Stimulated activated CD8-positive, alpha-beta memory T cell treated with anti-CD3 and anti-CD28 coated beads, Interleukin-15, amount 100 ng/mL, for 1 hour (primary cell): ENCODE measurements around the gene TRA2A.
"Not testable (repeated sequence)": the region's sequence is repeated elsewhere in the genome, so short reads cannot be mapped to it uniquely, and the experiment has no call there.

Source experiments
- DNase-seq: peaks from one replicate; pipeline ENCODE4 v3.0.0-alpha.2; 2020; ENCODE audit warnings: low read depth

Gene TRA2A

DNA sequence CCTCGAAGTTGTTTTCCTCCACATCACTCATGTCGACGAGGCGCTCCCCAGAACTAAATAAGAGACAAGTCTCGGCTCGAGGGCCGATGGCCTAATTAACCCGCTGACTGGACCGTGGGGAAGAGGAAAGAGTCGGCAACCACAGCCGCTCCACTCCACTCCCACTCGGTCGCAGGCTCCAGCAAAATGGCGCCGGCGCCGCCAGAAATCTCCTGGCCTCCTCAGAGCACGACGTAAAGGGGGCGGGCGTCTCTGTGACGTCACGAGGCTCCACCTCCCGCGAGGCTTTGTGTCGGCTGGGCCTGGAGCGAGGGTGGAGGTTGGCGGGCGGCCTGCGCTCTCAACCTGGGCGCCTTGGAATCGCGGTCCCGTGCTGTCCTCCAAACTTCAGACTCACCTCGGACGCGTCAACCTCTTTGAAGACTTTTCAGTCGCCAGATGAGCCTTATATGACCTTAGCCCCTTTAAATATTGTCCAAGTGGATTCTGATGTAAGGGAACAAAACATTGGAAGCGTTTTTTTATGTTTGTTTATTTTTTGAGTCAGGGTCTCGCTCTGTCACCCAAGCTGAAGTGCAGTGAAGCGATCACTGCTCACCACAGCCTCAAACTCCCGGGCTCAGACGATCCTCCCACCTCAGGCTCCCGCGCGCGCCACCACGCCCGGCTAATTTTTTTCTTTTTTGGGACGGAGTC, at the start of gene TRA2A:
Gene TRA2A (minus strand): TSS at position 188 of the 696 bp plus-strand sequence. CDS start 157 bp downstream, at position 31.
- DNase-seq: peak; percentile 97

GRCh38 chr7:23570592-23571200, 38.9 kb upstream of the TRA2A start:
- peak; percentile 43 for DNase-seq

DNA sequence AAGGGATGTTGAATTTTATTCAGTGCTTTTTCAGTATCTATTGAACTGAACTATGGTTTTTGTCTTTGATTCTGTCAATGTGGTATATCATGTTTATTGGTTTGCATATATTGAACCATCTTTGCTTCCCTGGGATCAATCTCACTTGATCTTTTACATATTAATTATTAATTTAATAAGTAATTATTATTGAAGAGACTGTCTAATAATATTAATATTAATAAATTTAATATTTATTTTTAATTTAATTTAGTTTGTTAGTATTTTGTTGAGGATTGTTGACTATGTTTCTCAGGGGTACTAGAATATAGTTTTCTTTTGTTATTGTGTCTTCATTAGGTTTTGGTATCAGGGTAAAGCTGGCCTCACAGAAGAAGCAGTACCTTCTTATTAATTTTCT, 26.5 kb upstream of the TRA2A start:
- no peak for DNase-seq

- no peak for DNase-seq
Measured at GRCh38 chr7:23547662-23548061, 15.9 kb upstream of the TRA2A start.

DNA sequence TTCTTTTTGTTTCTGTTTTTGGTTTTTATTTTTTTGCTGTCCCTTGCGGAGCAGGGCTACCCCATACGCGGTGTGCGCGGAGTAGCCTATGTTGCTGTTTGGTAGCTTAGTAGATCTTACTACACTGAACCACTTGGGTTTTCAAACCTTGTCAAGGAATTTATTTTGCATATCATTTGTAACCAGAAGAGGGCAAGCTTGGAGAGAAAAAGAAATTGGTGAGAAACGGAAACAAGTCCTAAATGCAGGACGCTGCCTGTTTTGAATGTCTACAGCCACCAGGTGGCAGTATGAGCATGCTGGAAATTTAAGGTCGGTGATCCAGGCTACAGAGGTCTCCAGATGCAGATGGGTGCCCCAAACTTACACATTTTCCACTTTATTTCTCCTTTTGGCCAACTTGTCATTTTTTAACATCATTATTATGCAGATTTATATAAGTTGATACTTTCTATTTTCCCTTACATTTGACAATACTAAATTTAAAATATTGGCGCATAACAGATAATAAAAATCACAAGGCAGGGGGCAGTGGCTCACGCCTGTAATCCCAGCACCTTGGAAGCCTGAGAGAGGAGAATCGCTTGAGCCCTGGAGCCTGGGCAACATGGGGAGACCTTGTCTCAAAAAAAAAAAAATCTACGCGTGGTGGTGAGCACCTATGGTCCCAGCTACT, 15.3 kb upstream of the TRA2A start:
- peak; percentile 49 for DNase-seq

DNA sequence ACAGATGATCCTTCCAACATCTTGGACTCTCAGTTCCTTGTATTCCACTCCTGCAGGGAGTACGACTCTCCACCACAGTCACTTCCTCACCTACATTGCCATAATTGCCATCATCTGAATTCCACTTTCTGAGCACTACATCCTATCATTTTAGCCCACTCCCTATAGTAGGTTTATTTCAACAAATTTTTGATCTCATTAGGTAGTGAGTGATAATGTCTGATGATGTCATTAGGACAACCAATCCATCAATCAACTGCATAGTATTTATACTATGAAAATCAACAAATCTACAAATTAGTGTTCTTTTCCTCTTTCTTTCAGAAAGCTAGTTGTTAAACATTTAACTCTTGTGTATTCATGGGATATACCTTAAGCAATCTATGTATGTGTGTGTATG, 13.7 kb upstream of the TRA2A start:
- no peak for DNase-seq

DNA sequence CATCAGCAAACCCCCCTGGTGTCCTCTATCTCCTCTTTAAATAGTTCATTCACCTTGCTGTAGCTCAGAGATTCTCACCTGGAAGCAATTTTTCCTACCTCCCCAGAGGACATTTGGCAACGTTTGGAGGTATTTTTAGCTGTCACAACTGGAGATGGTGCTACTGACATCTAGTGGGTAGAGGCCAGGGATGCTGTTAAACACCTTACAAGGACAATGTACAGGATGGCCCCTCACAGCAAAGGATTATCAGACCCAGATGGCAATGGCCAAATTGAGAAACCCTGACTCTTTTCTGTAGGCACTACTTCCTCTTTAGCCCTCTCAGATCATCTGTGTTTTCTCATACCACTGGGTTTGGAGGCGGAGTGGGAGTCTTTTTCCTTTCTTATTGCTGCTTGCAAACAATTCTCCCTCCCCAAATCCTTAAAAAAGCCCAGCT, 13.2 kb upstream of the TRA2A start:
- no peak for DNase-seq

DNA sequence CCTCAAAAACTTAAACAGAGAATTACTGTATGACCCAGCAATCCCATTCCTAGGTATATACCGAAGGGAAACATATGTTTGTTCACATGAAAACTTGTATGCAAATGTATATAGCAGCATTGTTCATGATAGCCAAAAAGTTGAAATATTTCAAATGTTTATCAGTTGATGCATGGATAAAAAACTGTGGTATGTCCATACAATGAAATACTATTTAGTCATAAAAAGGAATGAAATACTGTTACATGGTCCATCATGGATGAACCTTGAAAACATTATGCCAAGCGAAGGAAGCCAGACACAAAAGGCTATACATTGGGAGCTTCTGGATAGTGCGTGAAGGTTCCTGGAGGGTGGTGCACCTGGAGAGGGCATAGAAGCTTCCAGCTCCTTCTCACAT, 11.0 kb upstream of the TRA2A start:
- DNase-seq: no peak

GRCh38 chr7:23539494-23539907, 7.7 kb upstream of the TRA2A start:
- DNase-seq: no peak

- no peak for DNase-seq
Measured at GRCh38 chr7:23538301-23538700, 6.5 kb upstream of the TRA2A start.

GRCh38 chr7:23533238-23533604, 1.4 kb upstream of the TRA2A start:
- DNase-seq: no peak

DNA sequence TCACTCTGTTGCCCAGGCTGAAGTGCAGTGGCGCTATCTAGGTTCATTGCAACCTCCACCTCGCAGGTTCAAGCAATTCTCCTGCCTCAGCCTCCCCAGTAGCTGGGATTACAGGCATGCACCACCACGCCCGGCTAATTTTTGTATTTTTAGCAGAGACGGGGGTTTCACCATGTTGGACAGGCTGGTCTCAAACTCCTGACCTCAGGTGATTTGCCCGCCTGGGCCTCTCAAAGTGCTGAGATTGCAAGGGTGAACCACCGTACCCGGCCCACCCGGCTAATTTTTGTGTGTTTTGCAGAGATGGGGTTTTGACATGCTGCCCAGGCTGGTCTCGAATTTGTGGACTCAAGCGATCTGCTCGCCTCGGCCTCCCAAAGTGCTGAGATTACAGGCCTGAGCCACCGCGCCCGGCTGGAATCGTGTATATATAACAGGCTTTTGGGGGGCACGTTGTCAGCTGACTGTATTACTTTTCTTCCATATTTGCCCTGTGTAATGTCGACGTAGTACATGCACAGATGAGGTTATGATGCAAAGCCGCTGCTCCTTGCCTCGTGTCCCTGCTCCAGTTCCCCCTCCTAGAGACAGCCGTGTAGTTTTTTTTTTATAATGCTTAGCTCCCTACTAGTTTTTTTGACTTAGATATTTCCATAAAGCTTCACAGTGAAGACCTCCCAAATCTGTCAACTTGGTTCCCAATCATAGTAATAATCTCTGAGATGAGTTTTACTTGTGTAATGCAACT, 883 bp upstream of the TRA2A start:
- no peak for DNase-seq

- DNase-seq: no peak
Measured at GRCh38 chr7:23531050-23531793, 559 bp downstream of the TRA2A start.

DNA sequence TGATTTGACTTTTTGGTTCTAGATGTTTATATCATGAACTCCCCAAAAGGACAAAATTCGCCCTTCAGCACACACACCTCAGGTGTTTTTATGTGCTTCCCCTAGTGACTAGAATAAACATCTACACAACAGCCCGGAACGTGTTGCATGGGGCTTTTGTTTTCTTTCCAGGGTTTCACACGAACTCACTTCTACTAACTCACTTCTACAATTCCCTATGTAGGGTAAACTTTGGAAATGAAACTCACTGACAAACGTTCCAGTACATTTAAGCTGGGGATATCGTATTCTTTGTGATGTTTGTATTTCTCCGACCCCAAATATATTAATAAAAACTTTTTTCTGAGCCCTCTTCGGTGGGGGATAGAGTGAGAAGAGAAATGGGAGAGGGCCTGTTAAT, 1.4 kb downstream of the TRA2A start:
- DNase-seq: no peak

DNA sequence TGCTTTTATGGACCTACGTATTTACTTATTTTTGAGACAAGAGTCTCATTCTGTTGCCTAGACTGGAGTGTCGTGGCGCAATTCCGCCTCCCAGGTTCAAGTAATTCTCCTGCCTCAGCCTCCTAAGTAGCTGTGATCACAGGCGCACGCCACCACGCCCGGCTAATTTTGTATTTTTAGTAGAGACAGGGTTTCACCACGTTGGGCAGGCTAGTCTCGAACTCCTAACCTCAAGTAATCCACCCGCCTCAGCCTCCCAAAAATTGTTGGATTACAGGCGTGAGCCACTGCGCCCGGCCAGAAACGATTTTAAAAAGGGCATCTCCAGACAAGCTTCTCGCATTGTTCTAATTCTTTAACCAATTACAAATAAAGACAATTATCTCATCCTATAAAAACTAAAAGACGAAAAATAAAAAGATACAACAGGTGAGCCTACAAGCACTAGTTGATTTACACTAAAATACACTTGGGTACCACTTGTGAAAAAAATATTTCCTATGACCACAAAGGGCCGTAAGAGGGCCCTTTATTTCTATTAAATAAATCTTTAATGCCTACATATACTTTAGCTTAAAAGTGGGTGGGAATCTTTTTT, 2.4 kb downstream of the TRA2A start:
- DNase-seq: no peak

- not testable (repeated sequence) for DNase-seq
Measured at GRCh38 chr7:23525611-23526010, 6.2 kb downstream of the TRA2A start.

DNA sequence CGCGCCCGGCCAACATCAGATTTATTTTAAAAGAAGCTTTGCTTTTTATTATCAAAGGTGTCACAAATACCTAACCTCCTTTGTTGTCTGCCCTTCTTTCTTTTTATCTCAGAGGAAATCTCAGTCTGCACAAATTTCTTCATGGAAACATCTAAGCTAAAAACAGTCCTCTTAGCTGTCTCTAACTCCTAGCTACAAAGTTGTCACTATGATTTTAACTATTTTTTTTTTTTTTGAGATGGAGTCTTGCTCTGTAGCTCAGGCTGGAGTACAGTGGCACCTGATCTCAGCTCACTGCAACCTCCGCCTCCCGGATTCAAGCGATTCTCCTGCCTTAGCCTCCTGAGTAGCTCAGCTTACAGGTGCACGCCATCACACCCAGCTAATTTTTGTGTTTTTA, 7.3 kb downstream of the TRA2A start:
- no peak for DNase-seq

DNA sequence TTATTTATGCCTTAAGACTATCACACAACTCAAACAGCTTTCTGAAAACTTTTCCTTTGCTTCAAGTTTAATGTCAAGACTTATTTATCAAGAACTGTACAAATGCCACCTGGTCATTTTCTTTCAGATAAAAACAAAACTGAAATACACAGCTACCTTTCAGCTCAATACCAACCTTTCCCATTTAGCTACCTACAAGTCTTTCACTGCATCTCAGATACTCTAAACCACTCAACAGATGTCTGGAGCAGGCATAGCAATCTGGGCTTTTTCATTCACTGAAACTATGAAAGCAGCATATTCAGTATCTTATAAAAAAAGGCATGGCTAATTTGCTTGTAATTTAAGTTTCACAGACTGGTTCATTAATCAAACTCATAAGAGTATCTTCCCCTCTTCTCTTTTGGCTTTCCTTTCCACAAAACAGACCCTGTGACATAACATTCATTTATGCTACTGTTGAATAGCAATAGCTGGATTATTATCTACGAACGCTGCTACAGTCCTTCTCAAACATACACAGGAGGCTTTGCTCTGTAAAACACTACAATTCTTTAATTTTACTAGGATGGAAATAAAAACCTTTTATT, 8.2 kb downstream of the TRA2A start:
- no peak for DNase-seq

DNA sequence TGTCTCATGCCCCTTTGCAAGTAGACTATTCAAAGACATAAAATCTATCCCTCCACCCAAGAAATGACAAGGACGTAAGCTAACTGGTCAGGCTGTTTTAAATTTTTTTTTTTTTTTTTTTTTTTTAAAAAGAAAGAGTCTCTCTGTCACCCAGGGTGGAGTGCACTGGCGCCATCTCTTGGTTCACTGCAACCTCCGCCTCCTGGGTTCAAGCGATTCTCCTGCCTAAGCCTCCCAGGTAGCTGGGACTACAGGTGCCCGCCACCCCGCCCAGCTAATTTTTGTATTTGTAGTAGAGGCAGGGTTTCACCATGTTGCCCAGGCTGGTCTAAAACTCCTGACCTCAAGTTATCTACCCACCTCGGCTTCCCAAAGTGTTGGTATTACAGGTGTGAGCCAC, 11.2 kb downstream of the TRA2A start:
- DNase-seq: no peak

DNA sequence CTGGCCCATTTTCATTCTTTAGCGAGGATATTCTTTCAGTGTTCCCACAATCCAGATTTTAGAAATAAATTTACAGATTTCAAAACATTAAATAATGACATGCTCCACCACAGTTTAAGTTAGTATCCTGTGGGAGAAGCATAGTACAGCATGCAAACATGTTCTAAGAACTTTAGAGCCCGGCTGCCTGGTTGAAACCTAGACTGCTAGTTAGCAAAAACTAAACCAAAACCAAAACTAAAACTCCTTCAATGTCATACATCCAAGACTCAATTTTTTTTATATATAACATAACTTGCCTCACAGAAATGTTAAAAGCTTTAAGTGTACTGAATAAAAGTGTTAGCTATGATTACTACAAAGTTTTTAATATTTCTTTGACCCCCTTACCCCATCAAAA, 17.0 kb downstream of the TRA2A start:
- DNase-seq: no peak

GRCh38 chr7:23513746-23514145, 18.0 kb downstream of the TRA2A start:
- DNase-seq: not testable (repeated sequence)
